Keratinocyte (primary cell): ENCODE results near the gene SLC1A3. TPM values are rescaled to one million over a fixed set of nuclear protein-coding genes. Genes with fewer than 3 reads are reported as not detected.

ENCODE experiments used
- DNase-seq: peaks from one replicate; pipeline ENCODE4 v3.0.0-alpha.2; 2011; ENCODE audit warnings: low read depth, missing footprints, low spot score
- FAIRE-seq: peaks from 2 replicates; lab custom pipeline; 2011; peaks lifted over from hg19 to GRCh38; lab: Jason Lieb, UNC
- H2AFZ ChIP-seq: 2 replicates; pipeline ENCODE4 v1.6.0; 2012; ENCODE audit warnings: low read length, control low read depth, inconsistent platforms; ENCODE audit not compliant: control insufficient read depth
- H3K27ac ChIP-seq: 2 replicates; pipeline ENCODE4 v1.5.1; 2011; ENCODE audit warnings: low read length; ENCODE audit not compliant: control insufficient read depth, insufficient read depth
- H3K27me3 ChIP-seq: 3 replicates; pipeline ENCODE4 v1.6.0; 2011; ENCODE audit warnings: low read length; ENCODE audit not compliant: control insufficient read depth, insufficient read depth; ENCODE audit errors: extremely low read depth
- H3K36me3 ChIP-seq, 2 experiments: 2 replicates in 1 of 2; 3 replicates in 1 of 2; pipeline ENCODE4 v1.5.1; 2011; ENCODE audit warnings: low read length in 2 of 2, mild to moderate bottlenecking in 1 of 2; ENCODE audit not compliant: control insufficient read depth in 2 of 2, insufficient read depth in 2 of 2; ENCODE audit errors: extremely low read depth in 1 of 2
- H3K4me1 ChIP-seq: 3 replicates; pipeline ENCODE4 v1.5.1; 2011; ENCODE audit warnings: low read length; ENCODE audit not compliant: control insufficient read depth, insufficient read depth; ENCODE audit errors: extremely low read depth
- H3K4me2 ChIP-seq: 3 replicates; pipeline ENCODE4 v1.6.0; 2011; ENCODE audit warnings: low read depth, low read length; ENCODE audit not compliant: control insufficient read depth, insufficient read depth; ENCODE audit errors: extremely low read depth
- H3K4me3 ChIP-seq, 3 experiments: fragments of 200-600 bp in 1 of 3; sonication (generic) in 1 of 3; 2 replicates in 2 of 3; 3 replicates in 1 of 3; pipeline ENCODE4 v1.5.1; 2011 to 2016; ENCODE audit warnings: low read length in 3 of 3, mild to moderate bottlenecking in 3 of 3, control low read depth in 2 of 3, inconsistent platforms in 1 of 3, low read depth in 1 of 3, mixed read lengths in 1 of 3, mixed run types in 1 of 3, moderate library complexity in 1 of 3; ENCODE audit not compliant: control insufficient read depth in 2 of 3, insufficient read depth in 2 of 3; ENCODE audit errors: extremely low read depth in 1 of 3
- H3K79me2 ChIP-seq: 2 replicates; pipeline ENCODE4 v1.6.0; 2012; ENCODE audit warnings: low read length; ENCODE audit not compliant: control insufficient read depth, insufficient read depth
- H3K9ac ChIP-seq: 3 replicates; pipeline ENCODE4 v1.6.0; 2011; ENCODE audit warnings: low read length; ENCODE audit not compliant: control insufficient read depth, insufficient read depth; ENCODE audit errors: extremely low read depth
- H3K9me1 ChIP-seq: 3 replicates; pipeline ENCODE4 v1.6.0; 2011; ENCODE audit warnings: low read length; ENCODE audit not compliant: control insufficient read depth, insufficient read depth; ENCODE audit errors: extremely low read depth
- H3K9me3 ChIP-seq: 2 replicates; pipeline ENCODE4 v1.5.1; 2012; ENCODE audit warnings: low read depth, low read length; ENCODE audit not compliant: control insufficient read depth
- H4K20me1 ChIP-seq: 3 replicates; pipeline ENCODE4 v1.6.0; 2011; ENCODE audit warnings: low read length; ENCODE audit not compliant: control insufficient read depth, insufficient read depth; ENCODE audit errors: extremely low read depth
- CTCF ChIP-seq, 3 experiments: IDR thresholded peaks in 1 of 3; conservative IDR thresholded peaks in 1 of 3; optimal IDR thresholded peaks in 1 of 3; 2 replicates in 2 of 3; 3 replicates in 1 of 3; pipeline versions ENCODE3 to v1.5.1; 2011; ENCODE audit warnings: low read length in 3 of 3, mild to moderate bottlenecking in 3 of 3, moderate library complexity in 2 of 3, control low read depth in 1 of 3, inconsistent platforms in 1 of 3; ENCODE audit not compliant: insufficient read depth in 2 of 3; ENCODE audit errors: extremely low read depth in 1 of 3
- EZH2 ChIP-seq: IDR thresholded peaks from one replicate; pipeline ENCODE4 v1.6.1; 2012; ENCODE audit warnings: inconsistent platforms, mild to moderate bottlenecking, low read length, moderate library complexity
- dilution Hi-C: fragments of 300-500 bp; cut with MboI; formaldehyde crosslinking; loops from one replicate; pipeline ENCODE4 v1.7.0; 2020; ENCODE audit warnings: low sequenced_read_pairs; ENCODE audit not compliant: extremely low pct_ligation_motif_present
- polyA plus RNA-seq, 5 experiments: library from polyadenylated mRNA; depleted of rRNA in 3 of 5; stranded (reverse) in 3 of 5; stranded (forward) in 1 of 5; unstranded in 1 of 5; fragments of >200 nt; gene quantifications; 1 replicate in 1 of 5; 2 replicates in 3 of 5; 3 replicates in 1 of 5; pipeline versions ENCODE4 v1.2.1 to v1.2.3, GENCODE V29; 2011 to 2012; ENCODE audit warnings: missing spikeins in 2 of 5, low read depth in 1 of 5, low replicate concordance in 1 of 5

SLC1A3 gene
- polyA plus RNA-seq, 1 donor (not counting 4 experiments of a cell fraction or from before 2014, with no cell fraction given), result 22.2 TPM

GRCh38 chr5:36651761-36652685, 45.6 kb downstream of the SLC1A3 start:
- H2AFZ ChIP-seq, result no peak overlapping the region
- FAIRE-seq, result peak; percentile 67
- dilution Hi-C loops, result no loop called here

GRCh38 chr5:36653044-36653705, 46.8 kb downstream of the SLC1A3 start:
- Histone ChIP-seq H3K9me3 (no peaks in the 10 kb centered on the region), H4K20me1 (no peaks in the 10 kb centered on the region), H3K4me2 (no peak overlapping the region), H3K36me3 (no peaks in the 10 kb centered on the region), H3K9me1 (no peaks in the 10 kb centered on the region), H3K4me1 (peaks cover 36% of the 10 kb centered on the region), H2AFZ (no peak overlapping the region), H3K4me3 (no peak overlapping the region), H3K79me2 (no peaks in the 10 kb centered on the region), H3K27ac (no peak overlapping the region), H3K27me3 (no peaks in the 10 kb centered on the region), H3K9ac (no peak overlapping the region)
- dilution Hi-C loops, result no loop called here
- no peak for DNase-seq
- TF ChIP-seq CTCF (optimal IDR thresholded peaks at IDR 0.05 in 1 of 3, IDR thresholded peaks at IDR 0.05 in 1 of 3, conservative IDR thresholded peaks at IDR 0.05 in 1 of 3; ENCODE audit: extremely low read depth in 1 of 3, insufficient read depth in 2 of 3, low read length in 3 of 3) (no peak), EZH2 (no peak)
- no peak for FAIRE-seq

More at GRCh38 chr5:36651761-36652685, 45.6 kb downstream of the SLC1A3 start:
- TF ChIP-seq CTCF (optimal IDR thresholded peaks at IDR 0.05 in 1 of 3, IDR thresholded peaks at IDR 0.05 in 1 of 3, conservative IDR thresholded peaks at IDR 0.05 in 1 of 3; ENCODE audit: extremely low read depth in 1 of 3, insufficient read depth in 2 of 3, low read length in 3 of 3), result no peak
- Histone ChIP-seq H3K9me3 (no peaks in the 10 kb centered on the region), H3K27ac (no peak overlapping the region), H3K36me3 (no peaks in the 10 kb centered on the region), H3K27me3 (no peaks in the 10 kb centered on the region), H4K20me1 (no peaks in the 10 kb centered on the region), H3K4me1 (peaks cover 27% of the 10 kb centered on the region), H3K79me2 (no peaks in the 10 kb centered on the region), H3K4me3 (no peak overlapping the region), H3K9me1 (no peaks in the 10 kb centered on the region), H3K9ac (no peak overlapping the region), H3K4me2 (no peak overlapping the region)
- DNase-seq, result no peak
